Measurements from ENCODE around the gene NUDT16L1. TPM values are rescaled to one million over a fixed set of nuclear protein-coding genes. Genes with fewer than 3 reads are reported as not detected.

Gene NUDT16L1
- total RNA-seq, 1 donor from 2014 or later, result 27.3 TPM

GRCh38 chr16:4661661-4662060, 31.7 kb upstream of the NUDT16L1 start:
- DNase-seq (peak; percentile 74), ATAC-seq (peak; percentile 27 to 53)
- intact Hi-C loops (cut with DNase I), result no loop called here
- no peaks in the 10 kb centered on the region for H3K27me3 ChIP-seq (ENCODE audit: low read depth)
- H3K4me3 ChIP-seq, result no peak overlapping the region
- H3K9me3 ChIP-seq, result no peaks in the 10 kb centered on the region
- H3K36me3 ChIP-seq, result peaks cover 72% of the 10 kb centered on the region
- H3K4me1 ChIP-seq, result peaks cover 58% of the 10 kb centered on the region
- peak overlapping the region; percentile 60 for H3K27ac ChIP-seq
- TF ChIP-seq CTCF (IDR thresholded peaks at IDR 0.05), result no peak

GRCh38 chr16:4663465-4663776, 29.9 kb upstream of the NUDT16L1 start:
- peaks cover 70% of the 10 kb centered on the region for H3K4me1 ChIP-seq

GRCh38 chr16:4663777-4664465, 29.4 kb upstream of the NUDT16L1 start:
- peaks cover 70% of the 10 kb centered on the region for H3K4me1 ChIP-seq

More at GRCh38 chr16:4663465-4663776, 29.9 kb upstream of the NUDT16L1 start:
- Histone ChIP-seq H3K27ac (peak overlapping the region; percentile 62), H3K36me3 (peaks cover 72% of the 10 kb centered on the region), H3K27me3 (ENCODE audit: low read depth) (no peaks in the 10 kb centered on the region), H3K4me3 (no peak overlapping the region), H3K9me3 (no peaks in the 10 kb centered on the region)
- no peak for TF ChIP-seq CTCF (IDR thresholded peaks at IDR 0.05)
- intact Hi-C loops (cut with DNase I), result no loop called here
- DNase-seq, result no peak
- ATAC-seq, result no peak

GRCh38 chr16:4664538-4665418, 28.6 kb upstream of the NUDT16L1 start:
- intact Hi-C loops (cut with DNase I), result no loop called here
- Histone ChIP-seq H3K4me1 (peaks cover 63% of the 10 kb centered on the region), H3K36me3 (peaks cover 72% of the 10 kb centered on the region), H3K27me3 (ENCODE audit: low read depth) (no peaks in the 10 kb centered on the region), H3K9me3 (no peaks in the 10 kb centered on the region), H3K27ac (peak overlapping the region; percentile 62), H3K4me3 (no peak overlapping the region)
- ATAC-seq (peak; percentile 22 to 49), DNase-seq (peak; percentile 78)
- TF ChIP-seq CTCF (IDR thresholded peaks at IDR 0.05), result no peak

More at GRCh38 chr16:4663777-4664465, 29.4 kb upstream of the NUDT16L1 start:
- Histone ChIP-seq H3K4me3 (no peak overlapping the region), H3K27me3 (ENCODE audit: low read depth) (no peaks in the 10 kb centered on the region), H3K27ac (peak overlapping the region; percentile 62), H3K36me3 (peaks cover 72% of the 10 kb centered on the region), H3K9me3 (no peaks in the 10 kb centered on the region)
- TF ChIP-seq CTCF (IDR thresholded peaks at IDR 0.05), result no peak
- ATAC-seq (peak in 1 of 2 donors; percentile 57), DNase-seq (peak; percentile 80)
- intact Hi-C loops (cut with DNase I), result no loop called here

- H3K4me1 ChIP-seq, result peaks cover 44% of the 10 kb centered on the region
- H3K27ac ChIP-seq, result no peak overlapping the region
- no peak overlapping the region for H3K4me3 ChIP-seq
- no peak for TF ChIP-seq CTCF (IDR thresholded peaks at IDR 0.05)
- no peak for DNase-seq
- intact Hi-C loops (cut with DNase I), result no loop called here
- no peaks in the 10 kb centered on the region for H3K27me3 ChIP-seq (ENCODE audit: low read depth)
- peaks cover 84% of the 10 kb centered on the region for H3K36me3 ChIP-seq
- ATAC-seq, result no peak
- no peaks in the 10 kb centered on the region for H3K9me3 ChIP-seq
Measured at GRCh38 chr16:4666537-4667202, 26.7 kb upstream of the NUDT16L1 start.
